Trophoblast cell (in vitro differentiated cells and primary cell): ENCODE measurements around the gene PLA2G2D.

Experiments used
- DNase-seq, 2 donors: peaks; one replicate each; pipeline ENCODE4 v3.0.0-alpha.2; 2016
- H2AFZ ChIP-seq: 2 replicates; pipeline ENCODE4 v1.6.1; 2013; ENCODE audit warnings: low read length, moderate library complexity, mild to moderate bottlenecking; ENCODE audit not compliant: insufficient read depth, poor library complexity
- H2AK5ac ChIP-seq: 2 replicates; pipeline ENCODE4 v1.6.1; 2013; ENCODE audit warnings: mild to moderate bottlenecking, low read length
- H2BK120ac ChIP-seq: 2 replicates; pipeline ENCODE4 v1.6.1; 2013; ENCODE audit warnings: low read length, mild to moderate bottlenecking, moderate library complexity; ENCODE audit not compliant: insufficient read depth, poor library complexity
- H2BK12ac ChIP-seq: 2 replicates; pipeline ENCODE4 v1.6.1; 2013; ENCODE audit warnings: mild to moderate bottlenecking, low read length, moderate library complexity
- H2BK5ac ChIP-seq: 2 replicates; pipeline ENCODE4 v1.6.1; 2013; ENCODE audit warnings: low read length, low read depth, moderate library complexity, mild to moderate bottlenecking; ENCODE audit not compliant: poor library complexity
- H3K14ac ChIP-seq: 2 replicates; pipeline ENCODE4 v1.6.1; 2013; ENCODE audit warnings: mild to moderate bottlenecking, low read length
- H3K18ac ChIP-seq: 2 replicates; pipeline ENCODE4 v1.6.1; 2013; ENCODE audit warnings: mild to moderate bottlenecking, low read length
- H3K23ac ChIP-seq: 2 replicates; pipeline ENCODE4 v1.6.1; 2013; ENCODE audit warnings: low read length
- H3K27ac ChIP-seq: 2 replicates; pipeline ENCODE4 v1.5.1; 2013; ENCODE audit warnings: low read depth, mild to moderate bottlenecking, inconsistent platforms, low read length, moderate library complexity
- H3K27me3 ChIP-seq: 2 replicates; pipeline ENCODE4 v1.6.1; 2013; ENCODE audit warnings: inconsistent platforms, mild to moderate bottlenecking, low read length, moderate library complexity; ENCODE audit not compliant: insufficient read depth
- H3K36me3 ChIP-seq, 2 experiments: 1 replicate in 1 of 2; 2 replicates in 1 of 2; pipeline ENCODE4 v1.6.1; 2013; ENCODE audit warnings: low read length in 2 of 2, mild to moderate bottlenecking in 2 of 2, moderate library complexity in 1 of 2; ENCODE audit not compliant: insufficient read depth in 2 of 2, control insufficient read depth in 1 of 2
- H3K4ac ChIP-seq: 2 replicates; pipeline ENCODE4 v1.6.1; 2013; ENCODE audit warnings: low read depth, mild to moderate bottlenecking, low read length, moderate library complexity
- H3K4me1 ChIP-seq, 2 experiments: 1 replicate in 1 of 2; 2 replicates in 1 of 2; pipeline ENCODE4 v1.6.1; 2013; ENCODE audit warnings: low read length in 2 of 2, mild to moderate bottlenecking in 2 of 2, moderate library complexity in 1 of 2; ENCODE audit not compliant: insufficient read depth in 2 of 2, control insufficient read depth in 1 of 2
- H3K4me2 ChIP-seq: 2 replicates; pipeline ENCODE4 v1.6.1; 2013; ENCODE audit warnings: inconsistent platforms, mild to moderate bottlenecking, low read length, moderate library complexity
- H3K4me3 ChIP-seq: 2 replicates; pipeline ENCODE4 v1.5.1; 2013; ENCODE audit warnings: mild to moderate bottlenecking, low read depth, low read length, inconsistent platforms
- H3K79me1 ChIP-seq: one replicate; pipeline ENCODE4 v1.6.1; 2013; ENCODE audit warnings: low read length
- H3K79me2 ChIP-seq: 2 replicates; pipeline ENCODE4 v1.6.1; 2013; ENCODE audit warnings: low read length, mild to moderate bottlenecking; ENCODE audit not compliant: control insufficient read depth, insufficient read depth, poor library complexity
- H3K9ac ChIP-seq: 2 replicates; pipeline ENCODE4 v1.6.1; 2013; ENCODE audit warnings: mild to moderate bottlenecking, low read length
- H3K9me3 ChIP-seq: 2 replicates; pipeline ENCODE4 v1.6.1; 2013; ENCODE audit warnings: low read depth, mild to moderate bottlenecking, control low read depth, inconsistent platforms, low read length; ENCODE audit not compliant: insufficient read depth
- H4K12ac ChIP-seq: 2 replicates; pipeline ENCODE4 v1.6.1; 2013; ENCODE audit warnings: low read depth, mild to moderate bottlenecking, low read length, moderate library complexity
- H4K8ac ChIP-seq: 2 replicates; pipeline ENCODE4 v1.6.1; 2013; ENCODE audit warnings: low read depth, mild to moderate bottlenecking, low read length, moderate library complexity
- H4K91ac ChIP-seq: one replicate; pipeline ENCODE4 v1.6.1; 2013; ENCODE audit warnings: low read depth, mild to moderate bottlenecking, low read length, moderate library complexity
- WGBS: extraction: QIAGEN DNeasy Blood & Tissue Kit; methylation state at CpG from one replicate; pipeline ENCODE4 v1.1.7; 2013; ENCODE audit warnings: missing lambda C conversion rate; ENCODE audit not compliant: insufficient read length, insufficient coverage; ENCODE audit errors: extremely low coverage; 5-methylcytosine and 5-hydroxymethylcytosine counted together

PLA2G2D gene

DNA sequence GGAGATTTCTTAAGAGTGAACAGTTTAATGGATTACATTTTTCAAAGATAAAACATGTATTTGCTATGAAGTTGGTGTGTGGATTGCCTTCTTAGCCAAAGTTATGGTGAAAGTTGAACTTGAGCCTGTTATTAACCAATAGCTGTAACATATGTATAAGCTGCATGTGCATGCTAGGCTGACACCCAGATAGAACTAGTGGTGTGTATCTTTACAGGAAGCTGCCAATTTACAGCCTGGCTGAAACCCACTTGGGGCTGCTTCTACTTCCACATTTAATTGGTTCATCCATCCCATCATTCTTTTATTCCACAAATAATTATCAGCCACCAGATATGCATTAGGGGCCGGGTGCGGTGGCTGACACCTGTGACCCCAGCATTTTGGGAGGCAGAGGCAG lies 46.1 kb downstream of the PLA2G2D start:
- H3K9me3 ChIP-seq = no peaks in the 10 kb centered on the region
- DNase-seq = no peak
- no CpG with 5 or more reads among the region's 2 CpGs for WGBS
- no peak overlapping the region for H2BK120ac ChIP-seq
- no peak overlapping the region for H2BK12ac ChIP-seq
- H3K14ac ChIP-seq = no peak overlapping the region
- H3K18ac ChIP-seq = no peak overlapping the region
- H3K27ac ChIP-seq = no peak overlapping the region
- no peaks in the 10 kb centered on the region for H3K79me1 ChIP-seq
- H2AFZ ChIP-seq = no peak overlapping the region
- H3K23ac ChIP-seq = no peak overlapping the region
- no peak overlapping the region for H3K4me2 ChIP-seq
- no peak overlapping the region for H4K91ac ChIP-seq
- H2BK5ac ChIP-seq = no peak overlapping the region
- no peak overlapping the region for H3K9ac ChIP-seq
- no peaks in the 10 kb centered on the region for H3K36me3 ChIP-seq
- no peaks in the 10 kb centered on the region for H3K79me2 ChIP-seq
- H3K4ac ChIP-seq = no peak overlapping the region
- H3K4me3 ChIP-seq = no peak overlapping the region
- no peaks in the 10 kb centered on the region for H3K27me3 ChIP-seq
- no peak overlapping the region for H2AK5ac ChIP-seq
- no peak overlapping the region for H4K12ac ChIP-seq
- H3K4me1 ChIP-seq = peaks cover 0 to 5% of the 10 kb centered on the region in 2 experiments
- H4K8ac ChIP-seq = no peak overlapping the region

DNA sequence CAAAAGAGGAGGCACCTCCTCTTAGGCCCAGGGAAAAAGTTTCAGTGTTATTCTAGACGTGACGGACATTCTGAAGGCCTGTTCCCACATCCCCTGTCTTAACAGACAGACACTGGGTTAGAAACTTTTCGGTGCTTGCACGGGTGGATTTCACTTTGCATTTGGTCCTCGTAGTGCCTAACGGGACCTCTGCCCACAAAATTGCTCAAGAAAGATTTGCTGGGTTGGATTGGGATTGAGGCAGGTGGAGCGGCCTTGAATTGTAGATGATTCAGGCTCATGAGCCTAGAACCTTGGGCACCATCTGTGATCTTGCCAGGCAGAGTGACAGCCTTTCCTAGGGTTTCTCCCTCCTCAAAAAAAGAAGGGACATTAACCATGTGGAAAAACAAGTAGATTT lies 46.6 kb downstream of the PLA2G2D start:
- Histone ChIP-seq H4K12ac (no peak overlapping the region), H3K79me2 (no peaks in the 10 kb centered on the region), H2BK12ac (no peak overlapping the region), H3K4me1 (peaks cover 0 to 5% of the 10 kb centered on the region in 2 experiments), H3K27ac (no peak overlapping the region), H3K27me3 (no peaks in the 10 kb centered on the region), H3K9me3 (no peaks in the 10 kb centered on the region), H2AFZ (no peak overlapping the region), H3K14ac (no peak overlapping the region), H3K79me1 (no peaks in the 10 kb centered on the region), H3K4me3 (no peak overlapping the region), H2BK5ac (no peak overlapping the region), H3K4ac (no peak overlapping the region), H4K8ac (no peak overlapping the region), H4K91ac (no peak overlapping the region), H2AK5ac (no peak overlapping the region), H2BK120ac (no peak overlapping the region), H3K4me2 (no peak overlapping the region), H3K23ac (no peak overlapping the region), H3K18ac (no peak overlapping the region), H3K9ac (no peak overlapping the region), H3K36me3 (no peaks in the 10 kb centered on the region)
- WGBS = no CpG with 5 or more reads among the region's 7 CpGs
- DNase-seq = no peak

DNA sequence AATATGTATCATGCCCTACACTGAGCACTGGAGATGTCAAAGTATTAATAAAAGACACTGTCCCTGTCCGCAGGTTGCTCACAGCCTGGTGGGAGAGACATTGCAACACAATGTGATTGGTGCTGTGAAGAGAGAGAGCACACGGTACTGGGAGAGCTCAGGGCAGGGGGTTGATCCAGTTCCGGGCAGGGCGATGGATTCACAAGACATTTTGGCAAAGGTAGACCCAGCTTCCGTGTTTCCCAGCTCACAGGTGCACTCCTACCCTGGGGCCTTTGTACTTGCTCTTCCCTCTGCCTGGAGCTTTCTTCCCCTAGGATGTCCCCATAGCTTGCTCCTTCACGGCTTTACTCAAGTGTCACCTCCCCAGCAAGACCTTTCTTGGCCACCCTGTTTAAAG lies 47.9 kb downstream of the PLA2G2D start:
- no CpG with 5 or more reads among the region's 6 CpGs for WGBS
- Histone ChIP-seq H2BK12ac (no peak overlapping the region), H3K23ac (no peak overlapping the region), H3K4me3 (no peak overlapping the region), H3K14ac (no peak overlapping the region), H3K9ac (no peak overlapping the region), H3K79me2 (no peaks in the 10 kb centered on the region), H3K27me3 (no peaks in the 10 kb centered on the region), H3K36me3 (no peaks in the 10 kb centered on the region), H4K12ac (no peak overlapping the region), H3K4me1 (peaks cover 0 to under 1% of the 10 kb centered on the region in 2 experiments), H3K79me1 (no peaks in the 10 kb centered on the region), H3K9me3 (no peaks in the 10 kb centered on the region), H3K4me2 (no peak overlapping the region), H2AK5ac (no peak overlapping the region), H3K4ac (no peak overlapping the region), H4K91ac (no peak overlapping the region), H3K18ac (no peak overlapping the region), H3K27ac (no peak overlapping the region), H4K8ac (no peak overlapping the region), H2BK120ac (no peak overlapping the region), H2BK5ac (no peak overlapping the region), H2AFZ (no peak overlapping the region)
- no peak for DNase-seq

DNA sequence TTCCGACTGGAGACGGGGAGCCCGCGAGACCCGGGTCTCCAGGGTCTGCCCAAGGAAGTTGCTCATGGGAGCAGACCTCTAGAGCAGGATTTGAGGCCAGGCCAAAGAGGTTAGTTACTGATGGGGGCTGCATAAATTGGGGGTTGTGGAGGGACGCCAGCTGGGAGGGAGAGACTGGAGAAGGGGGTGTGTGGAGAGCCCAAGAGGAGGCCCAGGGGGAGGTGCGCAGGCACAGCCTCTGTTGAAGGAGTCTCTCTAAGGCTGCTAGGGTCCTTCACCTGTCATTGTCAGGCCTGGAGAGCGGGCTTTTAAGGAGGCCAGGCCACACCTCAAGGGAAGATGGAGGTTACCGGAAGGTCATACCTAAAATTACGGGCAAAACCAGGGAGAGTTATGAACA lies 49.0 kb downstream of the PLA2G2D start:
- H4K91ac ChIP-seq = no peak overlapping the region
- no peaks in the 10 kb centered on the region for H3K36me3 ChIP-seq
- H2BK5ac ChIP-seq = no peak overlapping the region
- WGBS = no CpG with 5 or more reads among the region's 10 CpGs
- H4K8ac ChIP-seq = no peak overlapping the region
- no peak overlapping the region for H3K9ac ChIP-seq
- H2BK12ac ChIP-seq = no peak overlapping the region
- no peaks in the 10 kb centered on the region for H3K79me1 ChIP-seq
- no peak overlapping the region for H3K27ac ChIP-seq
- no peak overlapping the region for H2AK5ac ChIP-seq
- H3K4me1 ChIP-seq = no peaks in the 10 kb centered on the region
- H3K79me2 ChIP-seq = no peaks in the 10 kb centered on the region
- H3K9me3 ChIP-seq = no peaks in the 10 kb centered on the region
- H3K23ac ChIP-seq = no peak overlapping the region
- H4K12ac ChIP-seq = no peak overlapping the region
- H3K4ac ChIP-seq = no peak overlapping the region
- no peak overlapping the region for H2AFZ ChIP-seq
- H3K14ac ChIP-seq = no peak overlapping the region
- DNase-seq = no peak
- no peaks in the 10 kb centered on the region for H3K27me3 ChIP-seq
- H3K18ac ChIP-seq = no peak overlapping the region
- no peak overlapping the region for H2BK120ac ChIP-seq
- H3K4me3 ChIP-seq = no peak overlapping the region
- H3K4me2 ChIP-seq = no peak overlapping the region
